H1 (cell line): ENCODE measurements around the gene TNS3. TPM values are rescaled to one million over a fixed set of nuclear protein-coding genes. Genes with fewer than 3 reads are reported as not detected.

Experiments
- CTCF ChIA-PET: fragments of 300-600 bp; sonication (Branson Sonifier 250); formaldehyde crosslinking; loops from one replicate; lab custom pipeline; 2021; ENCODE audit not compliant: partially characterized antibody; lab: Charles Lee
- POLR2A ChIA-PET: fragments of 300-600 bp; sonication (Branson Sonifier 250); formaldehyde crosslinking; loops from one replicate; lab custom pipeline; 2021; ENCODE audit warnings: inconsistent platforms; ENCODE audit not compliant: partially characterized antibody; lab: Charles Lee
- DNase-seq, 2 experiments: peaks; one replicate each; pipeline versions ENCODE4 v3.0.0 to v3.0.0-alpha.2; 2010 to 2022; ENCODE audit warnings: low spot score in 2 of 2, low read depth in 1 of 2, mixed read lengths in 1 of 2
- FAIRE-seq: peaks from 2 replicates; lab custom pipeline; 2011; peaks lifted over from hg19 to GRCh38; lab: Jason Lieb, UNC
- H2AFZ ChIP-seq: 2 replicates; pipeline ENCODE4 v1.8.1; 2012; ENCODE audit warnings: low read length, inconsistent platforms
- H2AK5ac ChIP-seq: 2 replicates; pipeline ENCODE4 v1.6.1; 2013; ENCODE audit warnings: low read depth, low read length
- H2BK120ac ChIP-seq: replicated peaks from 2 replicates; pipeline ENCODE3; 2013; ENCODE audit warnings: low read depth, low read length, inconsistent platforms
- H2BK12ac ChIP-seq: 2 replicates; pipeline ENCODE4 v1.6.1; 2013; ENCODE audit warnings: low read depth, low read length
- H2BK15ac ChIP-seq: 2 replicates; pipeline ENCODE4 v1.6.1; 2013; ENCODE audit warnings: low read length
- H2BK20ac ChIP-seq: 2 replicates; pipeline ENCODE4 v1.6.1; 2013; ENCODE audit warnings: low read length
- H2BK5ac ChIP-seq: 2 replicates; pipeline ENCODE4 v1.6.1; 2013; ENCODE audit warnings: low read depth, low read length
- H3K14ac ChIP-seq: 2 replicates; pipeline ENCODE4 v1.6.1; 2013; ENCODE audit warnings: inconsistent platforms; ENCODE audit not compliant: insufficient read length
- H3K18ac ChIP-seq: 2 replicates; pipeline ENCODE4 v1.6.1; 2013; ENCODE audit warnings: low read length; ENCODE audit errors: extremely low read depth
- H3K23ac ChIP-seq: 2 replicates; pipeline ENCODE4 v1.6.1; 2013; ENCODE audit warnings: inconsistent platforms; ENCODE audit not compliant: insufficient read length
- H3K23me2 ChIP-seq: 2 replicates; pipeline ENCODE4 v1.6.1; 2013; ENCODE audit warnings: low read depth, low read length
- H3K27ac ChIP-seq: 2 replicates; pipeline ENCODE4 v1.6.1; 2011; ENCODE audit warnings: low read depth, low read length, inconsistent platforms
- H3K27me3 ChIP-seq, 4 experiments: replicated peaks in 1 of 4; 1 replicate in 1 of 4; 2 replicates in 3 of 4; pipeline versions ENCODE4 v1.6.1 to v1.8.1; 2011 to 2013; ENCODE audit warnings: low read length in 3 of 4, mild to moderate bottlenecking in 3 of 4, inconsistent platforms in 2 of 4, mixed read lengths in 2 of 4, moderate library complexity in 1 of 4; ENCODE audit not compliant: control insufficient read depth in 3 of 4, insufficient read depth in 3 of 4; ENCODE audit errors: extremely low read depth in 1 of 4
- H3K36me3 ChIP-seq, 4 experiments: 2 replicates each; pipeline versions ENCODE4 v1.6.1 to v1.8.1; 2011 to 2013; ENCODE audit warnings: mild to moderate bottlenecking in 4 of 4, low read length in 3 of 4, moderate library complexity in 2 of 4, control low read depth in 1 of 4, inconsistent platforms in 1 of 4; ENCODE audit not compliant: insufficient read depth in 4 of 4, control insufficient read depth in 2 of 4
- H3K4ac ChIP-seq: replicated peaks from 2 replicates; pipeline ENCODE3; 2013; ENCODE audit warnings: low read length, low read depth, mixed read lengths, inconsistent platforms; ENCODE audit not compliant: insufficient read length
- H3K4me1 ChIP-seq, 4 experiments: replicated peaks in 1 of 4; 1 replicate in 1 of 4; 2 replicates in 3 of 4; pipeline versions ENCODE4 v1.6.1 to v1.8.1; 2011 to 2013; ENCODE audit warnings: low read length in 3 of 4, inconsistent platforms in 2 of 4, mixed read lengths in 1 of 4; ENCODE audit not compliant: insufficient read depth in 4 of 4, control insufficient read depth in 3 of 4
- H3K4me2 ChIP-seq, 2 experiments: 2 replicates each; pipeline versions ENCODE4 v1.6.1 to v1.8.1; 2011 to 2013; ENCODE audit warnings: low read depth in 2 of 2, low read length in 2 of 2, control low read depth in 1 of 2, inconsistent platforms in 1 of 2, mild to moderate bottlenecking in 1 of 2; ENCODE audit not compliant: insufficient read depth in 1 of 2
- H3K4me3 ChIP-seq, 4 experiments: fragments of 200-600, 300-600 bp in 1 of 4; sonication (generic), shearing (Covaris generic), sonication (Bioruptor Twin) in 1 of 4; 2 replicates each; pipeline versions ENCODE4 v1.5.1 to v1.8.1; 2011 to 2016; ENCODE audit warnings: low read length in 4 of 4, low read depth in 3 of 4, control low read depth in 2 of 4, inconsistent platforms in 2 of 4, mild to moderate bottlenecking in 2 of 4, mixed read lengths in 1 of 4, moderate library complexity in 1 of 4; ENCODE audit not compliant: insufficient read depth in 2 of 4; ENCODE audit errors: extremely low read depth in 1 of 4
- H3K56ac ChIP-seq: replicated peaks from 2 replicates; pipeline ENCODE3; 2013; ENCODE audit warnings: low read depth, mild to moderate bottlenecking, mixed read lengths, low read length, inconsistent platforms; ENCODE audit not compliant: insufficient read length
- H3K79me1 ChIP-seq: 2 replicates; pipeline ENCODE4 v1.6.1; 2013; ENCODE audit warnings: low read depth, low read length, control low read depth
- H3K79me2 ChIP-seq, 2 experiments: 2 replicates each; pipeline versions ENCODE4 v1.6.1 to v1.8.1; 2012 to 2013; ENCODE audit warnings: low read length in 2 of 2, mild to moderate bottlenecking in 2 of 2, inconsistent platforms in 1 of 2; ENCODE audit not compliant: insufficient read depth in 2 of 2, control insufficient read depth in 1 of 2
- H3K9ac ChIP-seq, 4 experiments: replicated peaks in 1 of 4; 1 replicate in 1 of 4; 2 replicates in 3 of 4; pipeline versions ENCODE4 v1.6.1 to v1.8.1; 2011 to 2013; ENCODE audit warnings: low read depth in 3 of 4, low read length in 3 of 4, control low read depth in 2 of 4, mild to moderate bottlenecking in 2 of 4, moderate library complexity in 2 of 4, inconsistent platforms in 1 of 4; ENCODE audit errors: extremely low read depth in 1 of 4
- H3K9me3 ChIP-seq, 2 experiments: 2 replicates each; pipeline versions ENCODE4 v1.6.1 to v1.8.1; 2012 to 2013; ENCODE audit warnings: mild to moderate bottlenecking in 2 of 2, moderate library complexity in 2 of 2, control low read depth in 1 of 2, inconsistent platforms in 1 of 2, low read depth in 1 of 2, low read length in 1 of 2, mixed read lengths in 1 of 2; ENCODE audit not compliant: insufficient read depth in 2 of 2
- H4K20me1 ChIP-seq, 2 experiments: replicated peaks in 1 of 2; 2 replicates each; pipeline versions ENCODE3 to v1.8.1; 2011 to 2013; ENCODE audit warnings: inconsistent platforms in 2 of 2, low read length in 2 of 2, mild to moderate bottlenecking in 1 of 2; ENCODE audit not compliant: insufficient read depth in 2 of 2, control insufficient read depth in 1 of 2
- H4K5ac ChIP-seq: 2 replicates; pipeline ENCODE4 v1.6.1; 2013; ENCODE audit warnings: low read length, low read depth, mixed read lengths, inconsistent platforms; ENCODE audit not compliant: insufficient read length
- H4K8ac ChIP-seq: 2 replicates; pipeline ENCODE4 v1.8.0; 2013; ENCODE audit warnings: mild to moderate bottlenecking, moderate library complexity, low read length, inconsistent platforms; ENCODE audit not compliant: insufficient read depth; ENCODE audit errors: extremely low read depth
- H4K91ac ChIP-seq: replicated peaks from 2 replicates; pipeline ENCODE3; 2013; ENCODE audit warnings: low read length, mixed read lengths, inconsistent platforms; ENCODE audit not compliant: insufficient read length
- CBX5 ChIP-seq: fragments of 300-800, 300-1000 bp; sonication (generic); IDR thresholded peaks from 2 replicates; pipeline ENCODE4 v1.7.1; 2016; ENCODE audit warnings: antibody characterized with exemption, low read length, low read depth
- EP300 ChIP-seq, 2 experiments: IDR thresholded peaks; 1 replicate in 1 of 2; 2 replicates in 1 of 2; pipeline ENCODE4 v1.6.1; 2011 to 2012; ENCODE audit warnings: low read depth in 2 of 2, low read length in 2 of 2, mild to moderate bottlenecking in 2 of 2, borderline replicate concordance in 1 of 2, inconsistent platforms in 1 of 2, moderate library complexity in 1 of 2
- FOSL1 ChIP-seq: IDR thresholded peaks from 2 replicates; pipeline ENCODE4 v1.6.1; 2011; ENCODE audit warnings: mild to moderate bottlenecking, low read depth, low read length, moderate library complexity; ENCODE audit not compliant: insufficient read depth
- MAFK ChIP-seq: IDR thresholded peaks from 2 replicates; pipeline ENCODE4 v1.6.1; 2012; ENCODE audit warnings: low read depth, mild to moderate bottlenecking, improper control_type of control experiment, low read length
- NANOG ChIP-seq: IDR thresholded peaks from 2 replicates; pipeline ENCODE4 v1.6.1; 2011; ENCODE audit warnings: low read length, low read depth, mild to moderate bottlenecking, inconsistent platforms; ENCODE audit not compliant: insufficient read depth, poor library complexity, severe bottlenecking
- RFX5 ChIP-seq: IDR thresholded peaks from 2 replicates; pipeline ENCODE4 v1.6.1; 2011; ENCODE audit warnings: low read depth, low read length, improper control_type of control experiment, borderline replicate concordance
- WGBS, 2 experiments: shearing (Covaris generic) in 1 of 2; methylation state at CpG; one replicate each; pipeline versions ENCODE4 v1.1.6 to v1.1.7; 2013 to 2015; ENCODE audit warnings: low lambda C conversion rate in 2 of 2, mixed read lengths in 2 of 2, inconsistent platforms in 1 of 2, low coverage in 1 of 2, missing lambda C conversion rate in 1 of 2; ENCODE audit not compliant: insufficient replicate concordance in 2 of 2, insufficient coverage in 1 of 2, insufficient read length in 1 of 2; ENCODE audit errors: extremely low coverage in 1 of 2, missing lambda C conversion rate in 1 of 2; 5-methylcytosine and 5-hydroxymethylcytosine counted together
- polyA plus RNA-seq, 7 experiments: library from polyadenylated mRNA; depleted of rRNA in 3 of 7; stranded (reverse) in 5 of 7; unstranded in 2 of 7; fragments of >200 nt in 5 of 7; fragments of 200-250 nt in 2 of 7; gene quantifications; 1 replicate in 5 of 7; 2 replicates in 1 of 7; 4 replicates in 1 of 7; pipeline versions ENCODE4 v1.2.1 to v1.2.3, GENCODE V29; 2011 to 2013; ENCODE audit warnings: missing spikeins in 2 of 7, mixed read lengths in 2 of 7
- total RNA-seq: library from RNA; stranded (reverse); fragmentation: NEBNext Ultra II Directional; extraction: Animal tissue kit (Norgen Biotek cat#: 25700); gene quantifications from 2 replicates; pipeline ENCODE4 v1.2.1, GENCODE V29; 2021

Gene TNS3
- total and polyA plus RNA-seq, 2 of the 8 experiments (the other 6 are each of a cell fraction or from before 2014, with no cell fraction given): 11.9 to 24.2 TPM

DNA sequence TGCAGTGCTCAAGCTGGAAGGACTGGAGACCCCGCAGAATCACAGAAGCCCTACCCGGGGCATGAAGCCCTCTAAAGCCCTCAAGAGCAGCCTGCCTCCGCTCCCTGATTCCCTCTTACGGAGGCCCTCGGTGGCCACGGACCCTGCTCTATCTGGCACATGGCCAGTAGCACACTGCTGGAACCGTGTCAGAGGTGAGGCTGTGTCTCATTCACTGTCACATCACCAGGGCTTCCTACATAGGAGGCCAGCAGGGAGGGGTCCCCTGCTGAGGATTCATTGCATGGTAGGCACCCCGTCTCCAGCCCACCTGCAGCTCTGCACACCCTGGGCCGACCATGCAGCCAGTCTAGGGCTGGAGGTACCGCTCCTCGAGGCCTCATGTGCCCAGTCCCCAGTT, 259.2 kb downstream of the TNS3 start:
- no peak overlapping the region for H3K4me3 ChIP-seq
- no peak for FAIRE-seq
- H3K9me3 ChIP-seq: no peaks in the 10 kb centered on the region
- TF ChIP-seq NANOG (no peak), CBX5 (no peak), MAFK (no peak), RFX5 (no peak), FOSL1 (no peak), EP300 (IDR thresholded peaks at IDR 0.05; ENCODE audit: borderline replicate concordance in 1 of 2, low read depth in 2 of 2, low read length in 2 of 2) (no peak)
- no peak overlapping the region for H2BK15ac ChIP-seq
- no peak overlapping the region; a peak in 1 of 7 replicates for H3K9ac ChIP-seq
- H4K20me1 ChIP-seq: no peaks in the 10 kb centered on the region
- no peak overlapping the region for H3K14ac ChIP-seq
- no peaks in the 10 kb centered on the region for H3K79me2 ChIP-seq
- DNase-seq: peak in 1 of 2 experiments; percentile 29
- no peak overlapping the region for H4K8ac ChIP-seq
- H4K91ac ChIP-seq: no peak overlapping the region
- H3K36me3 ChIP-seq: peaks cover 0 to 3% (median 0%) of the 10 kb centered on the region in 4 experiments; a peak in 1 of 8 replicates
- H2BK120ac ChIP-seq: no peak overlapping the region
- no peak overlapping the region for H3K18ac ChIP-seq
- no peak overlapping the region for H3K4ac ChIP-seq
- peaks cover 2% of the 10 kb centered on the region; the same call in 1 of the 2 replicates for H3K79me1 ChIP-seq
- ChIA-PET CTCF (no interaction called here), POLR2A (no interaction called here)
- no peak overlapping the region for H2AK5ac ChIP-seq
- no peaks in the 10 kb centered on the region for H3K27me3 ChIP-seq
- H3K56ac ChIP-seq: no peak overlapping the region
- no peak overlapping the region for H2BK20ac ChIP-seq
- peaks cover 6 to 15% (median 11%) of the 10 kb centered on the region in 4 experiments for H3K4me1 ChIP-seq
- no peak overlapping the region for H2BK5ac ChIP-seq
- no peak overlapping the region; the same call in 1 of the 2 replicates for H2BK12ac ChIP-seq
- H4K5ac ChIP-seq: no peak overlapping the region
- H3K27ac ChIP-seq: no peak overlapping the region
- H3K4me2 ChIP-seq: no peak overlapping the region
- H3K23ac ChIP-seq: no peak overlapping the region
- H2AFZ ChIP-seq: no peak overlapping the region
- WGBS, 2 experiments: 86% methylated on average over 11 of the region's 11 CpGs; no CpG with 5 or more reads in 1 of the 2 experiments
- H3K23me2 ChIP-seq: no peaks in the 10 kb centered on the region
